Uterus (tissue), 4 donors: ENCODE measurements around the gene EDDM13. TPM values are rescaled to one million over a fixed set of nuclear protein-coding genes. Genes with fewer than 3 reads are reported as not detected.

Experiments
- DNase-seq, 2 donors: peaks; one replicate each; pipeline ENCODE4 v3.0.0-alpha.2; 2019 to 2020
- H3K27ac ChIP-seq, 2 donors: fragments of 200-600 bp; sonication (generic); 1 replicate in 1 of 2; 2 replicates in 1 of 2; pipeline ENCODE4 v1.5.1; 2016 to 2018
- H3K27me3 ChIP-seq, 2 donors: fragments of 200-600 bp; sonication (generic); one replicate each; pipeline ENCODE4 v1.5.1; 2018 to 2019; ENCODE audit warnings: control low read depth in 1 of 2
- H3K36me3 ChIP-seq, 2 donors: fragments of 200-600 bp; sonication (generic); one replicate each; pipeline ENCODE4 v1.5.1; 2019; ENCODE audit warnings: control low read depth in 1 of 2
- H3K4me1 ChIP-seq, 2 donors: fragments of 200-600 bp; sonication (generic); one replicate each; pipeline ENCODE4 v1.5.1; 2018 to 2019; ENCODE audit warnings: control low read depth in 1 of 2
- H3K4me3 ChIP-seq, 2 donors: fragments of 200-600 bp; sonication (generic); 1 replicate in 1 of 2; 2 replicates in 1 of 2; pipeline ENCODE4 v1.5.1; 2018 to 2019; ENCODE audit warnings: mild to moderate bottlenecking in 1 of 2
- H3K9me3 ChIP-seq, 2 donors: fragments of 200-600 bp; sonication (generic); one replicate each; pipeline ENCODE4 v1.5.1; 2019; ENCODE audit warnings: control low read depth in 1 of 2
- CTCF ChIP-seq, 4 experiments: fragments of 200-600 bp in 2 of 4; fragments of 450-650 bp in 2 of 4; sonication (generic) in 2 of 4; IDR thresholded peaks; one replicate each; pipeline ENCODE4 v1.5.1; 2016 to 2019; ENCODE audit warnings: antibody characterized with exemption in 4 of 4, mild to moderate bottlenecking in 2 of 4, moderate library complexity in 1 of 4
- POLR2A ChIP-seq, 2 donors: fragments of 450-650 bp; IDR thresholded peaks; one replicate each; pipeline ENCODE4 v1.6.1; 2016; ENCODE audit warnings: antibody characterized with exemption in 2 of 2, mild to moderate bottlenecking in 1 of 2, moderate library complexity in 1 of 2
- intact Hi-C: fragments of 100-400 bp; cut with DNase I; formaldehyde crosslinking; loops from one replicate; pipeline ENCODE4 v1.15.1; 2023; ENCODE audit warnings: low total_unique reads
- total RNA-seq, 4 donors: library from RNA; depleted of rRNA in 3 of 4; stranded (reverse); fragments of >200 nt in 3 of 4; gene quantifications; one replicate each; pipeline versions ENCODE4 v1.1.0 to v1.2.4, GENCODE V29; 2014 to 2023
- donor health status: DM: yes; HTN: yes; CAD: no.

EDDM13 gene
- total RNA-seq, 4 donors from 2014 or later: not detected

DNA sequence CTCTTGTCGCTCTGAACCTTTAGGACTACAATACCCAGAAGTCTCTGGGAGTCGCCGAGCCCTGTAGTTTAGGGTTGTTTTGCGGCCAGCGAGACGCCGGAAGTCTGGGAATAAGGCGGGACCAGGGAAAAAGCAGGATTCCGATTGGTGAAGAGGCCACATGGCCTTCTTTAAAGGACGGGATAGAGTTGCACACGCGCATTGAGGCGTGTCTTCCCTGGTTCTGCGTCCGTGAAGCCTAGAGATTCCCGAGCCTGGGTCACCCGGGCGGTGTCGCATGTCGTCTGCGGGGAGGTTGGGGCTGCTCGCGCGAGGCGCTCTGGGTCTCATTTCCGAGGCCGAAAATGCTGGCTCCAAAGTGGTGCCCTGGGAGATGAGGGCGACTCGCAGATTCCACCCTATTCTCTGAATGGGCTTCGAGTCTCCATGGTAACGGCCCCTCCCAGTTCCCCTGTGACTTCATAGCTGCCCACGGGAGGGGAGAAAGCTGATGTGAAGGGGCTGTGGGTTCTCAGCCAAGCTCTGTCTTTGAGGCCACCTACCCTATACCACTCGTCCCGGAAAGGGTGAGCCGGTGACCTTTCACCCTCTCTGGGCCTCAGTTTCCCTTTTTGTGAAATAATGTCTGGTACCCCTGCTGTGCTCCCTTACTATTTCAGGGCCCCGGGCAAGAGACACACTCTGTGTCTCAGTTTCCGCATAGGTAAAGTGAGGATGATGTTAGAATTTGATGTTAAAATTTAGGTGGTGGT is 42.7 kb downstream of the EDDM13 start:
- no peaks in the 10 kb centered on the region for H3K36me3 ChIP-seq
- peak overlapping the region; percentile 97 to 99 for H3K27ac ChIP-seq
- intact Hi-C loops: no loop called here
- TF ChIP-seq POLR2A (IDR thresholded peaks at IDR 0.05) (peak in 1 of 2 donors; percentile 50), CTCF (IDR thresholded peaks at IDR 0.05) (no peak)
- H3K4me3 ChIP-seq: peak overlapping the region; percentile 55 to 61
- peak; percentile 96 to 97 for DNase-seq
- H3K4me1 ChIP-seq: peaks cover 0 to 3% of the 10 kb centered on the region in 2 donors
- no peaks in the 10 kb centered on the region for H3K9me3 ChIP-seq
- H3K27me3 ChIP-seq: no peaks in the 10 kb centered on the region

DNA sequence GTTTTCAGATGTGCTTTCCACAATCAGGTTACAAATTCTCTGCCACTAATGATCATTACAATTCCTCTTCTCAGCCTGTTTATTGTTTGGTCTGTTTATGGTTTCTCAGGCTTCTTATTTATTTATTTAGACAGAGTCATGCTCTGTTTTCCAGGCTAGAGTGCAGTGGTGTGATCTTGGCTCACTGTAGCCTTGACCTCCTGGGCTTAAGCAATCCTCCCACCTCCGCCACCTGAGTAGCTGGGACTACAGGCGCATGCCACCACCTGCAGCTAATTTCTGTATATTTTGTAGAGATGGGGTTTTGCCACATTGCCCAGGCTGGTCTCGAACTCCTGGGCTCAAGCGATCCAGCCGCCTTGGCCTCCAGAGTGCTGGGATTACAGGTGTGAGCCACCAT is 44.2 kb downstream of the EDDM13 start:
- no peaks in the 10 kb centered on the region for H3K36me3 ChIP-seq
- no peak overlapping the region for H3K4me3 ChIP-seq
- intact Hi-C loops: no loop called here
- no peaks in the 10 kb centered on the region for H3K27me3 ChIP-seq
- TF ChIP-seq POLR2A (IDR thresholded peaks at IDR 0.05) (no peak), CTCF (IDR thresholded peaks at IDR 0.05) (no peak)
- H3K4me1 ChIP-seq: peaks cover 0 to 3% of the 10 kb centered on the region in 2 donors
- no peak overlapping the region for H3K27ac ChIP-seq
- H3K9me3 ChIP-seq: no peaks in the 10 kb centered on the region
- no peak for DNase-seq

DNA sequence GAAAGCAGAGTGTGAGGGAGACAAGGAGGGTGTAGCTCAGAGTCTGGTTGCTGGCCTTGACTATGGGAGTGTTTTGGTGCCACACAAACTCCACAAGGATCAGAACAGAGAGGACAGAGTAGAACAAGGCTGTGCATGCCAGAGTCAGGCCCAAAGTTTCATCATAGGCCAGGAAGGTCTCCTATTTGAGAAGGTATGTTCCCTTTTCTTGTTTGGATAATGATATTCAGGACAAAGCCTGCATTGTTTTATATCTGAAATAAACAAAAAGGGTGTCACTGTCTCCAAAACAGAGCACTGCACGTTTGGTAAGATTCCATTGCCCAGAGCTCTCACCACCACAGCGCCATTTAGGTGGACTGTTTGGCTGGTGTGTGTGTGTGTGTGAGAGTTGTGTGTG is 45.2 kb downstream of the EDDM13 start:
- no peak overlapping the region for H3K4me3 ChIP-seq
- peaks cover 0 to 3% of the 10 kb centered on the region in 2 donors for H3K4me1 ChIP-seq
- intact Hi-C loops: no loop called here
- H3K9me3 ChIP-seq: no peaks in the 10 kb centered on the region
- no peaks in the 10 kb centered on the region for H3K36me3 ChIP-seq
- TF ChIP-seq CTCF (IDR thresholded peaks at IDR 0.05) (no peak), POLR2A (IDR thresholded peaks at IDR 0.05) (no peak)
- DNase-seq: no peak
- no peaks in the 10 kb centered on the region for H3K27me3 ChIP-seq
- H3K27ac ChIP-seq: no peak overlapping the region

DNA sequence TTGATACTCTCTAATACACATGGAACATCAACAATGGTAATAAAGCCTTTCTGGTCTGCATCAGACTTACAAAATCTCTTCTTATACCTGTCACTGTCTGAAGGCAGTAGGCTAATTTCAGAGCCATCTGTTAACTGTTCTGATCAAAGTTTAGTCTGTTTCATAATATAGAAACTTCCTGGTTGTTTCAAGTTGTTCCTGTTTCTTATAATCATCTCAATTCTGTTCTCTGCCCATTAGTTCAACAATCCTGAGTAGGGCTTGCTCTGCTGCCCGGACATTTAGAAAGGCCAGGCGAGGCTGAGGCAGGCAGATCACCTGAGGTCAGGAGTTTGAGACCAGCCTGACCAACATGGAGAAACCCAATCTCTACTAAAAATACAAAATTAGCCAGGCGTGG is 47.4 kb downstream of the EDDM13 start:
- Histone ChIP-seq H3K9me3 (no peaks in the 10 kb centered on the region), H3K4me3 (no peak overlapping the region), H3K27ac (no peak overlapping the region), H3K36me3 (no peaks in the 10 kb centered on the region), H3K4me1 (no peaks in the 10 kb centered on the region), H3K27me3 (no peaks in the 10 kb centered on the region)
- intact Hi-C loops: no loop called here
- TF ChIP-seq CTCF (IDR thresholded peaks at IDR 0.05): no peak
- DNase-seq: no peak

GRCh38 chr19:56321254-56321988 is 48.9 kb downstream of the EDDM13 start:
- no peak overlapping the region for H3K4me3 ChIP-seq
- no peak for TF ChIP-seq POLR2A (IDR thresholded peaks at IDR 0.05)
- TF ChIP-seq CTCF (IDR thresholded peaks at IDR 0.05): no peak
- no peaks in the 10 kb centered on the region for H3K36me3 ChIP-seq
- H3K27me3 ChIP-seq: no peaks in the 10 kb centered on the region
- DNase-seq: no peak
- H3K9me3 ChIP-seq: no peaks in the 10 kb centered on the region
- H3K27ac ChIP-seq: no peak overlapping the region
- intact Hi-C loops: no loop called here
- no peaks in the 10 kb centered on the region for H3K4me1 ChIP-seq
